PFSK-1 (cell line): ENCODE measurements around the gene ABCA7.

Source experiments
- FOXP2 ChIP-seq: optimal IDR thresholded peaks from 2 replicates; pipeline ENCODE3; 2011; ENCODE audit warnings: borderline replicate concordance, control low read depth, inconsistent platforms; ENCODE audit not compliant: insufficient read depth; ENCODE audit errors: extremely low read length, extremely low read depth
- POLR2AphosphoS5 ChIP-seq: IDR thresholded peaks from 2 replicates; pipeline ENCODE4 v1.6.1; 2012; ENCODE audit warnings: low read depth, mild to moderate bottlenecking, control low read depth, low read length, moderate library complexity
- SIN3A ChIP-seq: IDR thresholded peaks from 2 replicates; pipeline ENCODE4 v1.6.1; 2012; ENCODE audit warnings: mild to moderate bottlenecking, low read length, moderate library complexity, borderline replicate concordance; ENCODE audit not compliant: insufficient read depth
- TAF1 ChIP-seq: IDR thresholded peaks from 2 replicates; pipeline ENCODE4 v1.6.1; 2012; ENCODE audit warnings: low read length, control low read depth, borderline replicate concordance; ENCODE audit not compliant: insufficient read depth
- TF ChIP-seq, protein P1 (sequence below), 2 experiments: IDR thresholded peaks; 2 replicates each; pipeline versions ENCODE4 v1.6.1 to v1.8.0; 2011 to 2012; ENCODE audit warnings: low read depth in 2 of 2, low read length in 2 of 2, control low read depth in 1 of 2, inconsistent platforms in 1 of 2, mild to moderate bottlenecking in 1 of 2, moderate library complexity in 1 of 2; ENCODE audit not compliant: insufficient read depth in 1 of 2

ABCA7 gene

DNA sequence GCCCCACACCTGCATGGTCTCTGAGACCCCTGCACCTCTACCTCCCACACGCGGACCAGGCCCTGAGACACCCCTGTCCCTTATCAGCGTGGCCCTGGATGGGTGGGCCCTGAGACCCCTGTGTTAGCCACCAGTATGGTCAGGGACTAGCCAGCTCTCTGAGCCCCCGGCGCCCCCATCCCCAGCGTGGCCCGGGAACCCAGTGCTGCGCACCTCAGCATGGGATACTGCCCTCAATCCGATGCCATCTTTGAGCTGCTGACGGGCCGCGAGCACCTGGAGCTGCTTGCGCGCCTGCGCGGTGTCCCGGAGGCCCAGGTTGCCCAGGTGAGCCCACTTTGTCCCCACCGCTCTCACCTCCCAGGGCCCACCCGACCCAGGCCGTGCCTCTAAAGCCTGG lies 22.1 kb downstream of the ABCA7 start:
- TF ChIP-seq SIN3A, result no peak
- TF ChIP-seq TAF1, result no peak
- TF ChIP-seq, protein P1, sequence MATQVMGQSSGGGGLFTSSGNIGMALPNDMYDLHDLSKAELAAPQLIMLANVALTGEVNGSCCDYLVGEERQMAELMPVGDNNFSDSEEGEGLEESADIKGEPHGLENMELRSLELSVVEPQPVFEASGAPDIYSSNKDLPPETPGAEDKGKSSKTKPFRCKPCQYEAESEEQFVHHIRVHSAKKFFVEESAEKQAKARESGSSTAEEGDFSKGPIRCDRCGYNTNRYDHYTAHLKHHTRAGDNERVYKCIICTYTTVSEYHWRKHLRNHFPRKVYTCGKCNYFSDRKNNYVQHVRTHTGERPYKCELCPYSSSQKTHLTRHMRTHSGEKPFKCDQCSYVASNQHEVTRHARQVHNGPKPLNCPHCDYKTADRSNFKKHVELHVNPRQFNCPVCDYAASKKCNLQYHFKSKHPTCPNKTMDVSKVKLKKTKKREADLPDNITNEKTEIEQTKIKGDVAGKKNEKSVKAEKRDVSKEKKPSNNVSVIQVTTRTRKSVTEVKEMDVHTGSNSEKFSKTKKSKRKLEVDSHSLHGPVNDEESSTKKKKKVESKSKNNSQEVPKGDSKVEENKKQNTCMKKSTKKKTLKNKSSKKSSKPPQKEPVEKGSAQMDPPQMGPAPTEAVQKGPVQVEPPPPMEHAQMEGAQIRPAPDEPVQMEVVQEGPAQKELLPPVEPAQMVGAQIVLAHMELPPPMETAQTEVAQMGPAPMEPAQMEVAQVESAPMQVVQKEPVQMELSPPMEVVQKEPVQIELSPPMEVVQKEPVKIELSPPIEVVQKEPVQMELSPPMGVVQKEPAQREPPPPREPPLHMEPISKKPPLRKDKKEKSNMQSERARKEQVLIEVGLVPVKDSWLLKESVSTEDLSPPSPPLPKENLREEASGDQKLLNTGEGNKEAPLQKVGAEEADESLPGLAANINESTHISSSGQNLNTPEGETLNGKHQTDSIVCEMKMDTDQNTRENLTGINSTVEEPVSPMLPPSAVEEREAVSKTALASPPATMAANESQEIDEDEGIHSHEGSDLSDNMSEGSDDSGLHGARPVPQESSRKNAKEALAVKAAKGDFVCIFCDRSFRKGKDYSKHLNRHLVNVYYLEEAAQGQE (IDR thresholded peaks at IDR 0.05; ENCODE audit: insufficient read depth in 1 of 2, low read depth in 2 of 2, low read length in 2 of 2), result no peak
- TF ChIP-seq POLR2AphosphoS5, result no peak
- TF ChIP-seq FOXP2, result no peak

DNA sequence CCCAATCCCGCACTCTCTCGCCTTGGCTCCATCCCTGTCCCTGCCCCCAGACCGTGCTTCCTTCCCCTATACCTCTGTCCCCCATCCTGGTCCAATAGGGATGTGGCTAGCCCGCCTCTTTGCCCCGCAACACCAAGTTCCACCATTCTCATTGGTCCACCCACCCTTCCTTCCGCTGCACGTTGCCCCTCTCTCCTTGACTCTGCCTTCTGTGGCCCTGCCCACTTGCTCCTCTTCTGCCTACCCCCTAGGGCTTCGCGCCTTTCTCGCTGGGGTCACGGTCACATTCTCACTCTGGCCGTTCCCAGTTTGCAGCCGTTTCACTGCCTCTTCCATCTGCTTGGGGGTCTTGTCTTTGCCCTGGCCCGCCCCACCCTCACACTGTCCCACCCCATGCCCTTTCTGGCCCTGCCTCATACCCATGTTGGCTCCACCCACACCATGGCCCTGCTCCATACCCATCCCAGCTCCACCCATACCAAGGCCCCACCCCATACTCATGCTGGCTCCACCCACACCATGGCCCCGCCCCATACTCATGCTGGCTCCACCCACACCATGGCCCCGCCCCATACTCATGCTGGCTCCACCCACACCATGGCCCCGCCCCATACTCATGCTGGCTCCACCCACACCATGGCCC lies 22.6 kb downstream of the ABCA7 start:
- TF ChIP-seq TAF1, result no peak

DNA sequence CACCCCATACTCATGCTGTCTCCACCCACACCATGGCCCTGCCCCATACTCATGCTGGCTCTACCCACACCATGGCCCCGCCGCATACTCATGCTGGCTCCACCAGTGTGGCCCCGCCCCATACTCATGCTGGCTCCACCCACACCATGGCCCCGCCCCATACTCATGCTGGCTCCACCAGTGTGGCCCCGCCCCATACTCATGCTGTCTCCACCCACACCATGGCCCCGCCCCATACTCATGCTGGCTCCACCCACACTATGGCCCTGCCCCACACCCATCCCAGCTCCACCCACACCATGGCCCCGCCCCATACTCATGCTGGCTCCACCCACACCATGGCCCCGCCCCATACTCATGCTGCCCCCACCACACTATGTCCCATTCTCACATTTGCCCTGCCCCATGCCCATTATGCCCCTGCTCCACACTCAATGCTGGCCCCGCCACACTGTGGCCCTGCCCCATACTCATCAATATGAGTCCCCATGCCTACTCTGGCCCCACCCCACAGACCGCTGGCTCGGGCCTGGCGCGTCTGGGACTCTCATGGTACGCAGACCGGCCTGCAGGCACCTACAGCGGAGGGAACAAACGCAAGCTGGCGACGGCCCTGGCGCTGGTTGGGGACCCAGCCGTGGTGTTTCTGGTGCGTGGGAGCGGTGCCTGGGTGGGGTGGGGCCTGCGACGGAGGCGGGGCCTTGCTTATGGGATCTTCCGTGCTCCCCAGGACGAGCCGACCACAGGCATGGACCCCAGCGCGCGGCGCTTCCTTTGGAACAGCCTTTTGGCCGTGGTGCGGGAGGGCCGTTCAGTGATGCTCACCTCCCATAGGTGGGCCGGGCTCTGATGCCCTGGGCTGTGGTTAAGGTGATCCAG lies 23.4 kb downstream of the ABCA7 start:
- TF ChIP-seq FOXP2, result no peak

DNA sequence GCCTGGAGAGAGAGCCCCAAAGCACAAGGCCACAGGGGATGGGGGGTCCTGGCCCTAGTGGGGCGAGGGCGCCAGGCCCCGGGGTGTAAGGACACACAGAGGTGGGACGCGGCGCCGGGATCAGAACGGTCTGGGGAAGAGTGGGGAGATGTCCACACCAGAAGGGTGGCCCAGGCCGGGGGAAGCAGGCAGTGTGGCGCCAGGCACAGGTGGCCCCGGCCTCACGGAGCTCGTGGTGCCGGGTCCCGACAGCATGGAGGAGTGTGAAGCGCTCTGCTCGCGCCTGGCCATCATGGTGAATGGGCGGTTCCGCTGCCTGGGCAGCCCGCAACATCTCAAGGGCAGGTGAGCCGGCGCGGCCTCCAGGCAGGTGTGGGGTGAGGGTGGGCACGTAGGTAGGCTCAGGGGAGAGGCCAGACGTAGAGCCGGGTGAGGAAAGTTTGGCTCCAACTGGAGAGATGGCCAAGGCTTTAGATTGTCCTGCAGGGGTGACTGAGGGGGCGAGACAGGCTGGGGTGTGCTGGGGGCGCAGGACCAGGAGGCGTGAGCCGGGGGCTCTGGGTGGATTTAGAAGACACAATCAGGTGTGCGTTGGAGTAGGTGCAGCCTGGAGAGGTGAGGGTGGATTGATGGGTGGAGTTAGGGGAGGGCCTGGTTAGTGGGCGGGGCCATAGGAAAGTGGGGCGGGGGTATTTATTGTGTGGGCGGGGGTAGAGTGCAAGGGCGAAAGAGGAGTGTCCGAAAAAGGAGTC lies 24.2 kb downstream of the ABCA7 start:
- TF ChIP-seq TAF1, result no peak
- no peak for TF ChIP-seq FOXP2
- TF ChIP-seq, protein P1 (IDR thresholded peaks at IDR 0.05; ENCODE audit: insufficient read depth in 1 of 2, low read depth in 2 of 2, low read length in 2 of 2), result no peak
- TF ChIP-seq POLR2AphosphoS5, result no peak
- no peak for TF ChIP-seq SIN3A

DNA sequence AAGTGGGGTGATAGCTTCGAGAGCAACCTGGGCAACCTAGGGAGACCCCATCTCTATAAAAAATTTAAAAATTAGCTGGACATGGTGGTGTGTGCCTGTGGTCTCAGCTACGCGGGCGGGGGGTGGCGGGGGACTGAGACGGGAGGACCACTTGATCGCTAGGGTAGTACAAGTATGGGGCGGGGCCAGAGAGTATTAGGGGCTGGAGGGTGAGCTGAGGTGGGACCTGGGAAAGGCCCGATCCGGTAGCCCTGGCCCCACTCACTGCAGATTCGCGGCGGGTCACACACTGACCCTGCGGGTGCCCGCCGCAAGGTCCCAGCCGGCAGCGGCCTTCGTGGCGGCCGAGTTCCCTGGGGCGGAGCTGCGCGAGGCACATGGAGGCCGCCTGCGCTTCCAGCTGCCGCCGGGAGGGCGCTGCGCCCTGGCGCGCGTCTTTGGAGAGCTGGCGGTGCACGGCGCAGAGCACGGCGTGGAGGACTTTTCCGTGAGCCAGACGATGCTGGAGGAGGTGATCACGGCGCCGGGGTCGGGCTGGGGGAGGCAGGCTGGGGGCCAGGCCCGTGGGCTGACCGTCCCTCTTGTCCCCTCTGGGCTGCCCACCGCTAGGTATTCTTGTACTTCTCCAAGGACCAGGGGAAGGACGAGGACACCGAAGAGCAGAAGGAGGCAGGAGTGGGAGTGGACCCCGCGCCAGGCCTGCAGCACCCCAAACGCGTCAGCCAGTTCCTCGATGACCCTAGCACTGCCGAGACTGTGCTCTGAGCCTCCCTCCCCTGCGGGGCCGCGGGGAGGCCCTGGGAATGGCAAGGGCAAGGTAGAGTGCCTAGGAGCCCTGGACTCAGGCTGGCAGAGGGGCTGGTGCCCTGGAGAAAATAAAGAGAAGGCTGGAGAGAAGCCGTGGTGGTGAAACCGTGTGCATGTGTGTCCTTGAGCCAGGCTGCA lies 25.0 kb downstream of the ABCA7 start:
- TF ChIP-seq, protein P1 (IDR thresholded peaks at IDR 0.05; ENCODE audit: insufficient read depth in 1 of 2, low read depth in 2 of 2, low read length in 2 of 2), result no peak
- TF ChIP-seq FOXP2 (no peak), SIN3A (no peak), TAF1 (no peak), POLR2AphosphoS5 (no peak)
